OCI-LY3 (cell line): Measurements from ENCODE around the gene PHLDB3.

Source experiments
- EZH2phosphoT487 ChIP-seq: fragments of 200-600 bp; shearing (Covaris generic); IDR thresholded peaks from 2 replicates; pipeline ENCODE4 v1.6.1; 2018; ENCODE audit warnings: antibody characterized with exemption, mixed run types, low read depth
- TF ChIP-seq, protein P1 (sequence below): fragments of 200-600, 300-600 bp; sonication (generic); IDR thresholded peaks from 2 replicates; pipeline ENCODE4 v1.5.1; 2014; ENCODE audit warnings: antibody characterized with exemption, low read length, low read depth

DNA sequence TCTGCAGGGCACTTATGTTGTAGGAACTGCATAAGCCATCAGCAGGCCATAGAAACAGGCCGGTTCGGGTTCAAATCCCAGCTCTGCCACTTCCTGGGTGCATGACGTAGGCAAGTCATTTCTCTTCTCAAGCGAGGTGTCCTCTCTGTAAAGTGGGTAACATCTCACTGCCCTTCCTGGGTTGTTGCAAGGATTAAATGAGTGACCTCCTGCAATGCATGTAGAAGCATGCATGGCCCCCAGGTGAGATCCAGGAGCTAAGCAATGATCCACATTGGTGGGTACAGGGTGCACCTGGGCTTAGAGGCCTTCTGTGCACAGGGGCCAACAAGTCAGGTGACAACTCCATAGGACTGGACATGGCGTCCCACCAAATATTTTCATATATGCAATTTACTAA, 13.8 kb downstream of the PHLDB3 start:
- TF ChIP-seq, protein P1, sequence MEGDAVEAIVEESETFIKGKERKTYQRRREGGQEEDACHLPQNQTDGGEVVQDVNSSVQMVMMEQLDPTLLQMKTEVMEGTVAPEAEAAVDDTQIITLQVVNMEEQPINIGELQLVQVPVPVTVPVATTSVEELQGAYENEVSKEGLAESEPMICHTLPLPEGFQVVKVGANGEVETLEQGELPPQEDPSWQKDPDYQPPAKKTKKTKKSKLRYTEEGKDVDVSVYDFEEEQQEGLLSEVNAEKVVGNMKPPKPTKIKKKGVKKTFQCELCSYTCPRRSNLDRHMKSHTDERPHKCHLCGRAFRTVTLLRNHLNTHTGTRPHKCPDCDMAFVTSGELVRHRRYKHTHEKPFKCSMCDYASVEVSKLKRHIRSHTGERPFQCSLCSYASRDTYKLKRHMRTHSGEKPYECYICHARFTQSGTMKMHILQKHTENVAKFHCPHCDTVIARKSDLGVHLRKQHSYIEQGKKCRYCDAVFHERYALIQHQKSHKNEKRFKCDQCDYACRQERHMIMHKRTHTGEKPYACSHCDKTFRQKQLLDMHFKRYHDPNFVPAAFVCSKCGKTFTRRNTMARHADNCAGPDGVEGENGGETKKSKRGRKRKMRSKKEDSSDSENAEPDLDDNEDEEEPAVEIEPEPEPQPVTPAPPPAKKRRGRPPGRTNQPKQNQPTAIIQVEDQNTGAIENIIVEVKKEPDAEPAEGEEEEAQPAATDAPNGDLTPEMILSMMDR: no peak
- TF ChIP-seq EZH2phosphoT487: no peak
